T-cell (primary cell): ENCODE data around the gene MTMR2. TPM values are rescaled to one million over a fixed set of nuclear protein-coding genes. Genes with fewer than 3 reads are reported as not detected.
A peak's percentile ranks its signal among the peaks of the same experiment; 100 is the strongest.
"Not testable (repeated sequence)": the region's sequence is repeated elsewhere in the genome, so short reads cannot be mapped to it uniquely, and the experiment has no call there.

Experiments
- ATAC-seq, 4 experiments: fragments of 200-7000 bp in 3 of 4; fragments of 150-1000 bp in 1 of 4; cut with Tn5 transposase; replicated peaks in 1 of 4; 1 replicate in 3 of 4; 2 replicates in 1 of 4; pipeline ENCODE4 v1.10.0; 2021; ENCODE audit warnings: moderate library complexity in 3 of 4, mild to moderate bottlenecking in 2 of 4, moderate number of reproducible peaks in 1 of 4
- CTCF ChIA-PET, 2 donors: fragments of 300-600 bp; sonication (Branson Sonifier 250); formaldehyde crosslinking; loops; one replicate each; lab custom pipeline; 2022; ENCODE audit warnings: antibody characterized with exemption in 2 of 2; lab: Charles Lee
- POLR2A ChIA-PET, 2 donors: fragments of 300-600 bp; sonication (Branson Sonifier 250); formaldehyde crosslinking; loops; one replicate each; lab custom pipeline; 2022; ENCODE audit warnings: antibody characterized with exemption in 2 of 2; lab: Charles Lee
- DNase-seq, 35 experiments: peaks; one replicate each; pipeline versions ENCODE4 v3.0.0 to v3.0.0-alpha.2; 2013 to 2023
- H3K27ac ChIP-seq: one replicate; pipeline ENCODE4 v1.5.1; 2013; ENCODE audit warnings: low read length
- H3K27me3 ChIP-seq, 2 experiments: replicated peaks in 1 of 2; 1 replicate in 1 of 2; 2 replicates in 1 of 2; pipeline versions ENCODE4 v1.6.1 to v1.7.0; 2013; ENCODE audit warnings: low read length in 1 of 2, mixed read lengths in 1 of 2; ENCODE audit not compliant: control insufficient read depth in 2 of 2, insufficient read depth in 2 of 2; ENCODE audit errors: extremely low read depth in 1 of 2
- H3K36me3 ChIP-seq, 2 donors: 1 replicate in 1 of 2; 2 replicates in 1 of 2; pipeline versions ENCODE4 v1.6.1 to v1.7.0; 2013; ENCODE audit warnings: low read length in 1 of 2; ENCODE audit not compliant: control insufficient read depth in 2 of 2, insufficient read depth in 1 of 2; ENCODE audit errors: extremely low read depth in 1 of 2
- H3K4me1 ChIP-seq, 2 experiments: 1 replicate in 1 of 2; 2 replicates in 1 of 2; pipeline versions ENCODE4 v1.6.1 to v1.7.0; 2013; ENCODE audit warnings: low read length in 2 of 2, mixed read lengths in 1 of 2; ENCODE audit not compliant: insufficient read depth in 2 of 2, control insufficient read depth in 1 of 2; ENCODE audit errors: extremely low read depth in 1 of 2
- H3K4me3 ChIP-seq, 2 donors: 1 replicate in 1 of 2; 2 replicates in 1 of 2; pipeline versions ENCODE4 v1.5.1 to v1.7.0; 2013; ENCODE audit warnings: mild to moderate bottlenecking in 2 of 2, low read length in 1 of 2, moderate library complexity in 1 of 2; ENCODE audit not compliant: control insufficient read depth in 1 of 2; ENCODE audit errors: extremely low read depth in 1 of 2
- H3K9me3 ChIP-seq: 2 replicates; pipeline ENCODE4 v1.7.0; 2013
- H3K27ac Mint-ChIP-seq, 2 donors: one replicate each; pipeline ENCODE4 v1.8.0; 2020 to 2021; ENCODE audit warnings: mild to moderate bottlenecking in 2 of 2, mixed read lengths in 2 of 2
- H3K27me3 Mint-ChIP-seq, 2 donors: one replicate each; pipeline ENCODE4 v1.8.0; 2021 to 2022; ENCODE audit warnings: mixed read lengths in 2 of 2
- H3K36me3 Mint-ChIP-seq: one replicate; pipeline ENCODE4 v1.8.0; 2021; ENCODE audit warnings: mixed read lengths
- H3K4me1 Mint-ChIP-seq, 3 donors: one replicate each; pipeline ENCODE4 v1.8.0; 2020 to 2022; ENCODE audit warnings: mixed read lengths in 3 of 3, mild to moderate bottlenecking in 1 of 3
- H3K4me3 Mint-ChIP-seq, 3 donors: one replicate each; pipeline ENCODE4 v1.8.0; 2020 to 2022; ENCODE audit warnings: mild to moderate bottlenecking in 3 of 3, mixed read lengths in 3 of 3, moderate library complexity in 3 of 3
- H3K9me3 Mint-ChIP-seq, 3 donors: one replicate each; pipeline ENCODE4 v1.8.0; 2020 to 2022; ENCODE audit warnings: mixed read lengths in 3 of 3
- WGBS: methylation state at CpG from one replicate; pipeline ENCODE4 v1.1.5; 2013; ENCODE audit warnings: missing lambda C conversion rate; ENCODE audit not compliant: insufficient coverage; 5-methylcytosine and 5-hydroxymethylcytosine counted together
- total RNA-seq, 35 experiments: library from RNA in 6 of 35; stranded (reverse) in 6 of 35; fragments of 120-200 nt in 1 of 35; gene quantifications; one replicate each; pipeline versions ENCODE4 v1.2.1 to v1.2.4 and lab custom pipeline; 2013 to 2026

MTMR2 gene
- total RNA-seq, 5 donors from 2014 or later (not counting 1 experiment from before 2014, with no cell fraction given) = 11.0 to 14.6 (median 11.6) TPM

- H3K36me3 ChIP-seq = peaks cover 0 to 10% of the 10 kb centered on the region in 2 donors
- H3K4me1 ChIP-seq = no peaks in the 10 kb centered on the region
- CTCF ChIA-PET = no interaction called here
- no peak overlapping the region for H3K27ac ChIP-seq
- H3K9me3 Mint-ChIP-seq = no peaks in the 10 kb centered on the region
- no peaks in the 10 kb centered on the region for H3K4me1 Mint-ChIP-seq
- DNase-seq (no peak), ATAC-seq (no peak)
- POLR2A ChIA-PET = no interaction called here
- H3K27me3 Mint-ChIP-seq = no peaks in the 10 kb centered on the region
- WGBS = 100% methylated on average over 2 of the region's 2 CpGs
- H3K4me3 Mint-ChIP-seq = no peak overlapping the region
- no peak overlapping the region for H3K27ac Mint-ChIP-seq
- no peaks in the 10 kb centered on the region for H3K27me3 ChIP-seq
- H3K36me3 Mint-ChIP-seq = peaks cover 34% of the 10 kb centered on the region
- no peaks in the 10 kb centered on the region for H3K9me3 ChIP-seq
- H3K4me3 ChIP-seq = no peak overlapping the region
Measured at GRCh38 chr11:95863486-95864140, 60.3 kb downstream of the MTMR2 start.

DNA sequence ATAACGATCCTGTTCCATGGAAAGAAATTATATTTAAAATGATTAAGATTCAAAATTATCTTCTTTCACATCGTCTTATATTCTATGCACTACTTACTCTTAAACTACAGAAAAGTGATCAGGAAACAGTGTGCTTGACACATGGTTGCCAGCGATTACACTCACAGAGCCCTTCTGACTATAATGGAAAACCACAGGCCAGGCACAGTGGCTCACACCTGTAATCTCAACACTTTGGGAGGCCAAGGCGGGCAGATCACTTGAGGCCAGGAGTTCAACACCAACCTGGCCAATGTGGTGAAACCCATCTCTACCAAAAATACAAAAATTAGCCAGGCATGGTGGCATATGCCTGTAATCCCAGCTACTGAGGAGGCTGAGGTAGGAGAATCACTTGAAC is 63.9 kb downstream of the MTMR2 start:
- H3K27ac ChIP-seq, H3K27me3 Mint-ChIP-seq, DNase-seq, H3K9me3 Mint-ChIP-seq, H3K4me3 ChIP-seq, H3K27ac Mint-ChIP-seq, POLR2A ChIA-PET, H3K27me3 ChIP-seq, ATAC-seq, H3K4me1 ChIP-seq, H3K4me1 Mint-ChIP-seq, H3K4me3 Mint-ChIP-seq, H3K9me3 ChIP-seq: not testable (repeated sequence)
- H3K36me3 ChIP-seq = peaks cover 0 to 13% of the 10 kb centered on the region in 2 donors
- H3K36me3 Mint-ChIP-seq = peaks cover 41% of the 10 kb centered on the region
- CTCF ChIA-PET = interaction anchor here in 1 of 2 donors (0.6 kb wide), 1 partner anchor 565 kb away, joined by 3 read pairs; no protein-coding TSS in a partner anchor
- no CpG with 5 or more reads among the region's 4 CpGs for WGBS

DNA sequence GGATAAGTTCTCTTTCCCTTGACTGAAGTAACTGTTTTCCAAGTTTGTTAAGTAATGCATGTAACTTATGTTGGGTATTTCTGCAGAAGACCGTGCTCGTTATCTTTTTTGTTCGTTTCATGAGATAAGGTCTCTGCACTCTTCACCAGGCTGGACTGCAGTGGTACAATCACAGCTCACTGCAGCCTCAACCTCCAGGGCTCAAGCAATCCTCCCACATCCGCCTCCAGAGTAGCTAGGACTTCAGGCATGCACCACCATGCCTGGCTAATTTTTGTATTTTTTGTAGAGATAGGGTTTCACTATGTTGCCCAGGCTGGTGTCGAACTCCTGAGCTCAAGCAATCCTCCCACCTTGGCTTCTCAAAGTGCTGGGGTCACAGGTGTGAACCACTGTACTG is 69.5 kb downstream of the MTMR2 start:
- H3K27ac Mint-ChIP-seq = not testable (repeated sequence)
- WGBS = 93% methylated on average over 3 of the region's 5 CpGs

GRCh38 chr11:95853862-95854261 is 70.0 kb downstream of the MTMR2 start:
- no CpG with 5 or more reads among the region's 2 CpGs for WGBS
- CTCF ChIA-PET = no interaction called here

More for the DNA sequence above, 69.5 kb downstream of the MTMR2 start:
- H3K9me3 ChIP-seq, H3K4me1 ChIP-seq, POLR2A ChIA-PET, DNase-seq, H3K27ac ChIP-seq, CTCF ChIA-PET, H3K4me3 Mint-ChIP-seq, H3K27me3 Mint-ChIP-seq, H3K4me3 ChIP-seq, ATAC-seq, H3K9me3 Mint-ChIP-seq, H3K4me1 Mint-ChIP-seq, H3K27me3 ChIP-seq: not testable (repeated sequence)
- H3K36me3 Mint-ChIP-seq = peaks cover 23% of the 10 kb centered on the region
- H3K36me3 ChIP-seq = peaks cover 7 to 13% of the 10 kb centered on the region in 2 donors

DNA sequence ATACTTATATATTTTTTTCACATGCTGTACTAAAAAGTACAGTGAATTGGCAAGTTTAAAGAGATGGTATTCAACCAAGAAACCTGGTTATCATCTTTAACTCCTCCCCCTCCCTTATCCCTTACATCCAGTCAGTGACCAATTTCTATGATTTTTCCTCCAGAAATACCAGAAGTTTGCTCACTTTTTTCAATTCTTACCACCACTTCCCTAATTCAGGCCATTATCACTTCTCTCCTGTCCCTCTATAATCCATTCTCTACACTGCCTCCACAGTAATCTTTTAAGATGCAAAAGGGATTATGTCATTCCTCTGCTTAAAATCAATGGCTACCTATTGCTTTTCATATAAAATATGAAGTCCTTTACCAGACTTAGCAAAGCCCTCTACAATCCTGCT is 70.8 kb downstream of the MTMR2 start:
- H3K9me3 Mint-ChIP-seq = no peaks in the 10 kb centered on the region
- Histone ChIP-seq H3K9me3 (no peaks in the 10 kb centered on the region), H3K4me1 (no peaks in the 10 kb centered on the region), H3K4me3 (no peak overlapping the region), H3K27ac (no peak overlapping the region), H3K36me3 (peaks cover 7 to 19% of the 10 kb centered on the region in 2 donors), H3K27me3 (no peaks in the 10 kb centered on the region)
- DNase-seq (no peak), ATAC-seq (no peak)
- H3K36me3 Mint-ChIP-seq = peaks cover 19% of the 10 kb centered on the region
- POLR2A ChIA-PET = no interaction called here
- H3K27ac Mint-ChIP-seq = no peak overlapping the region
- H3K4me3 Mint-ChIP-seq = no peak overlapping the region
- H3K27me3 Mint-ChIP-seq = no peaks in the 10 kb centered on the region
- no peaks in the 10 kb centered on the region for H3K4me1 Mint-ChIP-seq
- CTCF ChIA-PET = no interaction called here

More at GRCh38 chr11:95853862-95854261, 70.0 kb downstream of the MTMR2 start:
- Histone ChIP-seq H3K4me1 (no peaks in the 10 kb centered on the region), H3K36me3 (peaks cover 7 to 15% of the 10 kb centered on the region in 2 donors), H3K9me3 (no peaks in the 10 kb centered on the region), H3K27me3 (no peaks in the 10 kb centered on the region), H3K4me3 (no peak overlapping the region), H3K27ac (no peak overlapping the region)
- no peak overlapping the region for H3K4me3 Mint-ChIP-seq
- H3K27ac Mint-ChIP-seq = no peak overlapping the region
- POLR2A ChIA-PET = no interaction called here
- H3K27me3 Mint-ChIP-seq = no peaks in the 10 kb centered on the region
- H3K4me1 Mint-ChIP-seq = no peaks in the 10 kb centered on the region
- no peaks in the 10 kb centered on the region for H3K9me3 Mint-ChIP-seq
- H3K36me3 Mint-ChIP-seq = peaks cover 23% of the 10 kb centered on the region
- ATAC-seq (no peak), DNase-seq (no peak)

DNA sequence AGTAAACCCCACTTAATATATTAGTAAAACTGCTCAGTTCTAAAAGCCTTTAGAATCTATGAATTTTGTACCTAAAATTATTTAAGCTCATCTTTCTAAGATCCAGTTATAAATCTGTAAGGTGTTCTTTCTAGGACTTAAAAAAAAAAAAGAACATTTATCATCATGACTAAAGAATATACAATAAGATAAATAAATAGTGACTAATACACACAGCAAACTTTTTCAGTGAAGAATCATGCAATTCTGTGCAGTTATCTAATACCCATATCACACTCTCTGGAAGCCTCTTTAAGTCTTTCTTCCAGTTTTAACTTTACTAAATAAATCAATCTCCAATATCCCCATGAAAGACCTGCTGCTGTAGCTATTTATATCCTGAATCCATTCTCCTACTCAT is 73.8 kb downstream of the MTMR2 start:
- Mint-ChIP-seq H3K4me3 (no peak overlapping the region), H3K27ac (peak overlapping the region in 1 of 2 donors; percentile 1), H3K9me3 (no peaks in the 10 kb centered on the region), H3K4me1 (no peaks in the 10 kb centered on the region), H3K36me3 (peaks cover 10% of the 10 kb centered on the region), H3K27me3 (no peaks in the 10 kb centered on the region)
- H3K4me3 ChIP-seq = no peak overlapping the region
- ChIA-PET POLR2A (interaction anchor here (0.6 kb wide), 3 partner anchors 9 to 14 kb away, joined by 3 to 4 read pairs (median 4); no protein-coding TSS in a partner anchor), CTCF (interaction anchor here (1.1 to 2.3 kb wide), 5 partner anchors 493 to 575 kb away, joined by 3 to 16 read pairs (median 8); partner anchors contain the start of genes CCDC82 (in 1 of the 2), JRKL (in 1 of the 2) and MAML2 (in 1 of the 2))
- no peak for ATAC-seq
- H3K27me3 ChIP-seq = no peaks in the 10 kb centered on the region
- H3K36me3 ChIP-seq = peaks cover 10 to 16% of the 10 kb centered on the region in 2 donors
- no peak for DNase-seq
- no peaks in the 10 kb centered on the region for H3K4me1 ChIP-seq
- H3K9me3 ChIP-seq = no peaks in the 10 kb centered on the region
- H3K27ac ChIP-seq = no peak overlapping the region
